Measurements from ENCODE around the gene TFCP2. TPM values are rescaled to one million over a fixed set of nuclear protein-coding genes. Genes with fewer than 3 reads are reported as not detected.

TFCP2 gene
- total RNA-seq, 1 experiment from 2014 or later = 33.9 TPM

DNA sequence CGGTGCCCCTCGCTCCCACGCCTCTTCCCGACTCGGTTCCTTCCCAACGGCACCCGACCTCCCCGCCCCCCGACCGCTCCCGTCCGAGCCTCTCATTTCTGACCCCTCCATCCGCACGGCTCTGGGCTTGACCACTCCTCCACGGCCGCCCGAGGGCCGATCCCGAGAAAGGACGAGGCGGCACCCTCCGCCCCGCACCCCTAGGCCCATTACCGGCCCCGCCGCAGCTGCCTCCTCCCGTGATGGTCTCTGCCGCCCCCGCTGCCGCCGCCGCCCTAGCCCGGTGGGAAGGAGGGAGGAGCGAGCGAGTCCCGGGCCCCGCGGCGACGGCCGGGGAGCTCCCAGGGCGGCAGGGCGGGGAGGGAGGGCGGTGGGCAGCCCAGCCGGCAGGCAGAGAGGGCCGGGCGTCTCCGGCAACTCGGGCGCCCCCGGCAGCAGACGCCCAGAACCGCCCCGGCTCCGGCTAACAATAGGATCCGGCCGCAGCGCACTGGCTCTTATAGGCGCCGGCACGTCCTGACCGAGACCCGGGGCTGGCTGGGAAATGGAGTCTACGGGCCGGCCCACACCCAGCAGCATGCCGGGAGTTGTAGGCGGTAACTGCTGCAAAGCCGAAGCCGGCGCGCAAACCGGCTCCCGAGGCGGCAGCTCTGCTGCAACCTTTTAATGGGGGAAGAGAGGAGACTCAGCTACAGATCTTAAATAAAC, 89.7 kb downstream of the TFCP2 start, which contains the start of gene CSRNP2:
CSRNP2 (minus strand) TSS at position 471 of the 708 bp plus-strand sequence. CDS start 7,035 bp downstream, outside the sequence.
- BruUV-seq (replicated peaks) = no TSS peak

DNA sequence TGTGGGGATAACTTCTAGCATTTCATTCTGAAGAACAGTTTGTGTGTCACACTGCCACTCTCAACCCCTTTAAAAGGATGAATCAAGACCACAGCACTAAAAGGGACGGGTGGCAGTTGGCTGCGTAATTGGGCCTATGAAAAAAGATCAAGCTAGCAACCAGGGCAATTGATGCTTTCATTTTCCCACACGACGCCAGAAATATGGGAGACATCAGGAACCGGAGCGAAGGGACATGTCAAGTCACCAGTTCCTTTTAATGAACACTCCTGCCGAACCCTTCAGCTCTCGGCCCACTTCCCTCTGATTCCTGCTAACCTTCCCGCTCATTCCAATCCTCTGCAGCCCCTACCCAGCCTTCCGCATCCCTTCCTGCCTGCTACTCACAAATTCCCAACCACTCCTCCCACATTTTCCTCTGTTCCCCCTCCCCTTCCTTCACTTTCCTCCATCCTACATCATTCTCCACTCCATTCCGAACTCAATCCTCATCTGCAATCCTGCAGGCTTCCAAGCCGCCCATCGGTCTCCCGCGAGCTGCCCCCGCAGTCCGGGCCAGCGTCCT, 90.3 kb downstream of the TFCP2 start:
- intact Hi-C loops (cut with micrococcal nuclease; ENCODE audit: unreplicated experiment) = loop anchor here (5.0 kb wide), 1 partner anchor 135 kb away; the partner anchor contains the start of gene POU6F1
- Histone ChIP-seq H3K9me3 (ENCODE audit: control insufficient read depth, insufficient read depth, low read depth, low read length) (no peaks in the 10 kb centered on the region), H3K4me1 (ENCODE audit: control insufficient read depth, insufficient read depth, low read length) (peaks cover 9% of the 10 kb centered on the region), H3K27me3 (ENCODE audit: control insufficient read depth, insufficient read depth, low read length) (no peaks in the 10 kb centered on the region), H3K27ac (ENCODE audit: low read length) (peak overlapping the region; percentile 87), H3K4me3 (ENCODE audit: low read depth in 2 of 2, low read length in 2 of 2) (peak overlapping the region; percentile 91 to 93), H3K36me3 (ENCODE audit: control insufficient read depth, insufficient read depth, low read length) (peaks cover 2% of the 10 kb centered on the region; the same call in 1 of the 2 replicates)
- peak; percentile 18; the same call in 1 of the 2 replicates for ATAC-seq
- CTCF ChIA-PET = no interaction called here
- BruUV-seq (replicated peaks) = TSS peak; percentile 86
- no peak for DNase-seq (ENCODE audit: low read depth, low spot score)
- in situ Hi-C loops (cut with HindIII; ENCODE audit: low pct_unique_long_range_greater_than_20kb, low sequenced_read_pairs) = no loop called here
- TF ChIP-seq SIN3A (IDR thresholded peaks at IDR 0.05; ENCODE audit: borderline replicate concordance, insufficient read depth, low read depth, low read length) (no peak), POLR2AphosphoS5 (IDR thresholded peaks at IDR 0.05; ENCODE audit: low read depth, low read length) (peak; percentile 50; the same call in 1 of the 2 replicates)
- POLR2A ChIA-PET = interaction anchor here (0.6 to 0.7 kb wide), 2 partner anchors 22 to 73 kb away, joined by 3 read pairs; no protein-coding TSS in a partner anchor

More for the DNA sequence above, 89.7 kb downstream of the TFCP2 start, which contains the start of gene CSRNP2:
- Histone ChIP-seq H3K36me3 (ENCODE audit: control insufficient read depth, insufficient read depth, low read length) (peaks cover 2% of the 10 kb centered on the region; the same call in 1 of the 2 replicates), H3K9me3 (ENCODE audit: control insufficient read depth, insufficient read depth, low read depth, low read length) (no peaks in the 10 kb centered on the region), H3K4me3 (ENCODE audit: low read depth in 2 of 2, low read length in 2 of 2) (peak within 1 kb of the TSS; percentile 91 to 93), H3K27me3 (ENCODE audit: control insufficient read depth, insufficient read depth, low read length) (no peaks in the 10 kb centered on the region), H3K4me1 (ENCODE audit: control insufficient read depth, insufficient read depth, low read length) (peaks cover 9% of the 10 kb centered on the region), H3K27ac (ENCODE audit: low read length) (peak within 1 kb of the TSS; percentile 87)
- ATAC-seq (peak; percentile 100), DNase-seq (ENCODE audit: low read depth, low spot score) (peak; percentile 51)
- in situ Hi-C loops (cut with HindIII; ENCODE audit: low pct_unique_long_range_greater_than_20kb, low sequenced_read_pairs) (no loop called here), intact Hi-C loops (cut with micrococcal nuclease; ENCODE audit: unreplicated experiment) (loop anchor here (5.0 kb wide), 1 partner anchor 134 kb away; the partner anchor contains the start of gene POU6F1)
- ChIA-PET POLR2A (interaction anchor here (0.5 to 0.7 kb wide), 4 partner anchors 22 to 617 kb away, joined by 3 to 4 read pairs (median 3); no protein-coding TSS in a partner anchor), CTCF (interaction anchor here (0.8 kb wide), 1 partner anchor 88 kb away, joined by 3 read pairs; no protein-coding TSS in a partner anchor)
- TF ChIP-seq SIN3A (IDR thresholded peaks at IDR 0.05; ENCODE audit: borderline replicate concordance, insufficient read depth, low read depth, low read length) (peak; percentile 86; the same call in 1 of the 2 replicates), TCF7L2 (IDR thresholded peaks at IDR 0.05; ENCODE audit: low read depth, low read length) (no peak), POLR2AphosphoS5 (IDR thresholded peaks at IDR 0.05; ENCODE audit: low read depth, low read length) (peak; percentile 99)
- TF ChIP-seq, protein P1, sequence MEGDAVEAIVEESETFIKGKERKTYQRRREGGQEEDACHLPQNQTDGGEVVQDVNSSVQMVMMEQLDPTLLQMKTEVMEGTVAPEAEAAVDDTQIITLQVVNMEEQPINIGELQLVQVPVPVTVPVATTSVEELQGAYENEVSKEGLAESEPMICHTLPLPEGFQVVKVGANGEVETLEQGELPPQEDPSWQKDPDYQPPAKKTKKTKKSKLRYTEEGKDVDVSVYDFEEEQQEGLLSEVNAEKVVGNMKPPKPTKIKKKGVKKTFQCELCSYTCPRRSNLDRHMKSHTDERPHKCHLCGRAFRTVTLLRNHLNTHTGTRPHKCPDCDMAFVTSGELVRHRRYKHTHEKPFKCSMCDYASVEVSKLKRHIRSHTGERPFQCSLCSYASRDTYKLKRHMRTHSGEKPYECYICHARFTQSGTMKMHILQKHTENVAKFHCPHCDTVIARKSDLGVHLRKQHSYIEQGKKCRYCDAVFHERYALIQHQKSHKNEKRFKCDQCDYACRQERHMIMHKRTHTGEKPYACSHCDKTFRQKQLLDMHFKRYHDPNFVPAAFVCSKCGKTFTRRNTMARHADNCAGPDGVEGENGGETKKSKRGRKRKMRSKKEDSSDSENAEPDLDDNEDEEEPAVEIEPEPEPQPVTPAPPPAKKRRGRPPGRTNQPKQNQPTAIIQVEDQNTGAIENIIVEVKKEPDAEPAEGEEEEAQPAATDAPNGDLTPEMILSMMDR (IDR thresholded peaks at IDR 0.05) = no peak
- TF ChIP-seq, protein P2, sequence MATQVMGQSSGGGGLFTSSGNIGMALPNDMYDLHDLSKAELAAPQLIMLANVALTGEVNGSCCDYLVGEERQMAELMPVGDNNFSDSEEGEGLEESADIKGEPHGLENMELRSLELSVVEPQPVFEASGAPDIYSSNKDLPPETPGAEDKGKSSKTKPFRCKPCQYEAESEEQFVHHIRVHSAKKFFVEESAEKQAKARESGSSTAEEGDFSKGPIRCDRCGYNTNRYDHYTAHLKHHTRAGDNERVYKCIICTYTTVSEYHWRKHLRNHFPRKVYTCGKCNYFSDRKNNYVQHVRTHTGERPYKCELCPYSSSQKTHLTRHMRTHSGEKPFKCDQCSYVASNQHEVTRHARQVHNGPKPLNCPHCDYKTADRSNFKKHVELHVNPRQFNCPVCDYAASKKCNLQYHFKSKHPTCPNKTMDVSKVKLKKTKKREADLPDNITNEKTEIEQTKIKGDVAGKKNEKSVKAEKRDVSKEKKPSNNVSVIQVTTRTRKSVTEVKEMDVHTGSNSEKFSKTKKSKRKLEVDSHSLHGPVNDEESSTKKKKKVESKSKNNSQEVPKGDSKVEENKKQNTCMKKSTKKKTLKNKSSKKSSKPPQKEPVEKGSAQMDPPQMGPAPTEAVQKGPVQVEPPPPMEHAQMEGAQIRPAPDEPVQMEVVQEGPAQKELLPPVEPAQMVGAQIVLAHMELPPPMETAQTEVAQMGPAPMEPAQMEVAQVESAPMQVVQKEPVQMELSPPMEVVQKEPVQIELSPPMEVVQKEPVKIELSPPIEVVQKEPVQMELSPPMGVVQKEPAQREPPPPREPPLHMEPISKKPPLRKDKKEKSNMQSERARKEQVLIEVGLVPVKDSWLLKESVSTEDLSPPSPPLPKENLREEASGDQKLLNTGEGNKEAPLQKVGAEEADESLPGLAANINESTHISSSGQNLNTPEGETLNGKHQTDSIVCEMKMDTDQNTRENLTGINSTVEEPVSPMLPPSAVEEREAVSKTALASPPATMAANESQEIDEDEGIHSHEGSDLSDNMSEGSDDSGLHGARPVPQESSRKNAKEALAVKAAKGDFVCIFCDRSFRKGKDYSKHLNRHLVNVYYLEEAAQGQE (IDR thresholded peaks at IDR 0.05; ENCODE audit: insufficient read depth in 1 of 2, low read depth in 2 of 2, low read length in 1 of 2) = no peak

All from Panc1 (cell line).